ENCODE data around the gene RHOC.

- TF ChIP-seq CTCF (IDR thresholded peaks at IDR 0.05; ENCODE audit: low read depth, low read length), result no peak
- TF ChIP-seq POLR2A (IDR thresholded peaks at IDR 0.05; ENCODE audit: extremely low read depth, insufficient read length), result no peak
- no peak for TF ChIP-seq MAX (IDR thresholded peaks at IDR 0.05; ENCODE audit: low read depth, low read length)
- TF ChIP-seq MYC (IDR thresholded peaks at IDR 0.05; ENCODE audit: low read depth, low read length), result no peak
These were observed 28.8 kb upstream of the RHOC start for GRCh38 chr1:112735752-112736151.

Data from NB4 (cell line).